Bronchial epithelial cell (primary cell): ENCODE measurements around the gene PHACTR3. TPM values are rescaled to one million over a fixed set of nuclear protein-coding genes. Genes with fewer than 3 reads are reported as not detected.

Experiments
- DNase-seq: peaks from one replicate; pipeline ENCODE4 v3.0.0-alpha.2; 2010; ENCODE audit warnings: low read depth
- FAIRE-seq: peaks from 2 replicates; lab custom pipeline; 2011; peaks lifted over from hg19 to GRCh38; lab: Jason Lieb, UNC
- H3K27me3 ChIP-seq: 2 replicates; pipeline ENCODE4 v1.5.1; 2011; ENCODE audit warnings: low read length; ENCODE audit not compliant: control insufficient read depth, insufficient read depth
- H3K36me3 ChIP-seq: 2 replicates; pipeline ENCODE4 v1.5.1; 2011; ENCODE audit warnings: low read length; ENCODE audit not compliant: control insufficient read depth, insufficient read depth
- H3K4me3 ChIP-seq: 2 replicates; pipeline ENCODE4 v1.5.1; 2011; ENCODE audit warnings: mild to moderate bottlenecking, low read depth, low read length, control low read depth
- CTCF ChIP-seq: IDR thresholded peaks from 2 replicates; pipeline ENCODE4 v1.5.1; 2011; ENCODE audit warnings: mild to moderate bottlenecking, moderate library complexity, low read length, control low read depth, inconsistent platforms; ENCODE audit not compliant: insufficient read depth, severe bottlenecking
- total RNA-seq: library from RNA; depleted of rRNA; stranded (reverse); fragments of >200 nt; gene quantifications from 2 replicates; pipeline ENCODE4 v1.2.1, GENCODE V29; 2014

Gene PHACTR3
- total RNA-seq, 1 donor from 2014 or later = 15.0 TPM

- no peak for TF ChIP-seq CTCF
- no peaks in the 10 kb centered on the region for H3K36me3 ChIP-seq
- no peak for DNase-seq
- no peaks in the 10 kb centered on the region for H3K27me3 ChIP-seq
- no peak overlapping the region for H3K4me3 ChIP-seq
- FAIRE-seq = no peak
Observed at GRCh38 chr20:59788196-59788735, 183.9 kb downstream of the PHACTR3 start.

- Histone ChIP-seq H3K4me3 (no peak overlapping the region), H3K36me3 (no peaks in the 10 kb centered on the region), H3K27me3 (no peaks in the 10 kb centered on the region)
- DNase-seq = no peak
- TF ChIP-seq CTCF = no peak
- peak; percentile 13 for FAIRE-seq
Observed at GRCh38 chr20:59788811-59789397, 184.6 kb downstream of the PHACTR3 start.

- no peak for FAIRE-seq
- TF ChIP-seq CTCF = no peak
- Histone ChIP-seq H3K36me3 (no peaks in the 10 kb centered on the region), H3K4me3 (no peak overlapping the region), H3K27me3 (no peaks in the 10 kb centered on the region)
- DNase-seq = no peak
Observed at GRCh38 chr20:59789686-59790085, 185.3 kb downstream of the PHACTR3 start.

- DNase-seq = peak; percentile 10
Observed at GRCh38 chr20:59790346-59790745, 186.0 kb downstream of the PHACTR3 start.

GRCh38 chr20:59792300-59792699 is 188.0 kb downstream of the PHACTR3 start:
- Histone ChIP-seq H3K4me3 (no peak overlapping the region), H3K36me3 (no peaks in the 10 kb centered on the region), H3K27me3 (no peaks in the 10 kb centered on the region)
- no peak for TF ChIP-seq CTCF
- DNase-seq (no peak), FAIRE-seq (no peak)

More at GRCh38 chr20:59790346-59790745, 186.0 kb downstream of the PHACTR3 start:
- Histone ChIP-seq H3K4me3 (no peak overlapping the region), H3K36me3 (no peaks in the 10 kb centered on the region), H3K27me3 (no peaks in the 10 kb centered on the region)
- no peak for TF ChIP-seq CTCF
- FAIRE-seq = no peak

- Histone ChIP-seq H3K27me3 (no peaks in the 10 kb centered on the region), H3K4me3 (no peak overlapping the region), H3K36me3 (no peaks in the 10 kb centered on the region)
- DNase-seq (peak; percentile 65), FAIRE-seq (no peak)
- no peak for TF ChIP-seq CTCF
Observed at GRCh38 chr20:59794555-59794954, 190.2 kb downstream of the PHACTR3 start.
